Effector CD4-positive, alpha-beta T cell (primary cell): Measurements from ENCODE around the gene EIF2D.
"Not testable (repeated sequence)": the region's sequence is repeated elsewhere in the genome, so short reads cannot be mapped to it uniquely, and the experiment has no call there.

Source experiments
- DNase-seq: peaks from one replicate; pipeline ENCODE4 v3.0.0-alpha.2; 2020

Gene EIF2D

DNA sequence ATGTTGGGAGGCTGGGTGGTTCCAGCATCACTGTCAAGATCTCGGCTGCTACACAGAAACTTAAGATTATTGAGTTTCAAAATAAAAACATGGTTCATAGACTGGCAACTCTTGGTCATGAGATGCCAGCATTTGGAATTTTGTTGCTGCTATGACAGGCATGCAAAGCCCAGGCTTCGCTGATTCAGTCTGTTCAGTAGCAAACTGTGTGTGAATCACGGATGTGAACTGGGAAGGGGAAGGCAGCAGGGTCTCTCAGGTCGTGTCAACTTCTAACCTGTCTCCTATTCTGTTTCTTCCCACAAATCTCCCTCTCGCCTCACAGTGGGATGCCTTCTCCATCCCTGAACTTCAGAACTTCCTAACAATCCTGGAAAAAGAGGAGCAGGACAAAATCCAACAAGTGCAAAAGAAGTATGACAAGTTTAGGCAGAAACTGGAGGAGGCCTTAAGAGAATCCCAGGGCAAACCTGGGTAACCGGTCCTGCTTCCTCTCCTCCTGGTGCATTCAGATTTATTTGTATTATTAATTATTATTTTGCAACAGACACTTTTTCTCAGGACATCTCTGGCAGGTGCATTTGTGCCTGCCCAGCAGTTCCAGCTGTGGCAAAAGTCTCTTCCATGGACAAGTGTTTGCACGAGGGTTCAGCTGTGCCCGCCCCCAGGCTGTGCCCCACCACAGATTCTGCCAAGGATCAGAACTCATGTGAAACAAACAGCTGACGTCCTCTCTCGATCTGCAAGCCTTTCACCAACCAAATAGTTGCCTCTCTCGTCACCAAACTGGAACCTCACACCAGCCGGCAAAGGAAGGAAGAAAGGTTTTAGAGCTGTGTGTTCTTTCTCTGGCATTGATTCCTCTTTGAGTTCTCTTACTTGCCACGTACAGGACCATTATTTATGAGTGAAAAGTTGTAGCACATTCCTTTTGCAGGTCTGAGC is 25.5 kb downstream of the EIF2D start:
- DNase-seq: no peak

DNA sequence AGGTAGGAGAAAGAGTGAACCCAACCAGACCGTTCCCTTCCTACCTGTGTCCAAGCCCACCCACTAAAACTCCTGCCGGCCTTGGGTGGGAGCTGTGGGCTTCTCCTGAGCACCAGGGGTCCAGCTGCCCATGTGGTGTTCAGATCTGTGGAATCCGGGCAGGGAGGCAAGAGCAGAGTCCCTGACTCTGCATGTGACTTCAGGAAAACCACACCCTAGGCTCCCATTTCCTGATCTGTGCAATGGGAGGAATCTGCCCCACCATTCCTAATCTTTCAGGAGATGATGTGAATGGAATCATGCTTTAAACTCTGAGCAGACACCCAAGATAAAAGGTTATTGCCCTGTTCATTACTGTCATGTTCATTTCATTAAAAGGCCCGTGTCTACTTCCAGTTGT is 27.6 kb downstream of the EIF2D start:
- DNase-seq: no peak

DNA sequence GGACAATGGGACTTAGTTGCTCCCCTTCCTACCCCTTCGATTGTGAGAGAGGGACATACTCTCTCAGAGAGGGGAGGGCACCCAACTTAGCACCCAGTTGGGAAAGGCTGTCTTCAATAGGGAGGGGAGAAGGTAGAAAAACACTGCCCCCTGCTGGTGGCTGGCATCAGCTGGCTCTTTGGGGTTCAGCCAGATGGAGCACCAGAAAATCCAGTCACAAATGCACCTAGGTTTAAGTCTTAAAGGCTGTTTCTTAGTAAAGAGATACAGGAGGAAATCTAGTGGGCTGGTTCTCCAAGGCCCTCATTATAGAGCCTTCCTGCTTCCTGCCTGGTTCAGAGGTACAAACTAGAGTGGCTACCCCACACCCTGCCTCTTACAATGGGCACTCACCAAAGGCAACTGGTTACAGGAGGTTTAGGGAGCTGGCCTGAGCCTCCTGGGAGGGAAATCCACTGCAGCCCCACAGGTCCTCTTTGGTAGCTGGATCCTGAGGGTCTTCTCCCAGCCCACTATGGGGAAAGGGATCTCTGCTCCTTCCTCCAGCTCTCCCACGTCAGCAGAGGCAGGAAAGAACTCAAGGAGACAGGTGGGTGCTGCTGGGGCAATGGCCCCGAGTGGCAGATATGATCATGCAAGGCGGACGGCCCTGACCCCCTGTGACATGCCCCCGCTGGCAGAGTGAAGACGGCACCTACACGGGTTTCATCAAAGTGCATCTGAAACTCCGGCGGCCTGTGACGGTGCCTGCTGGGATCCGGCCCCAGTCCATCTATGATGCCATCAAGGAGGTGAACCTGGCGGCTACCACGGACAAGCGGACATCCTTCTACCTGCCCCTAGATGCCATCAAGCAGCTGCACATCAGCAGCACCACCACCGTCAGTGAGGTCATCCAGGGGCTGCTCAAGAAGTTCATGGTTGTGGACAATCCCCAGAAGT is 28.3 kb downstream of the EIF2D start:
- peak; percentile 89 for DNase-seq

DNA sequence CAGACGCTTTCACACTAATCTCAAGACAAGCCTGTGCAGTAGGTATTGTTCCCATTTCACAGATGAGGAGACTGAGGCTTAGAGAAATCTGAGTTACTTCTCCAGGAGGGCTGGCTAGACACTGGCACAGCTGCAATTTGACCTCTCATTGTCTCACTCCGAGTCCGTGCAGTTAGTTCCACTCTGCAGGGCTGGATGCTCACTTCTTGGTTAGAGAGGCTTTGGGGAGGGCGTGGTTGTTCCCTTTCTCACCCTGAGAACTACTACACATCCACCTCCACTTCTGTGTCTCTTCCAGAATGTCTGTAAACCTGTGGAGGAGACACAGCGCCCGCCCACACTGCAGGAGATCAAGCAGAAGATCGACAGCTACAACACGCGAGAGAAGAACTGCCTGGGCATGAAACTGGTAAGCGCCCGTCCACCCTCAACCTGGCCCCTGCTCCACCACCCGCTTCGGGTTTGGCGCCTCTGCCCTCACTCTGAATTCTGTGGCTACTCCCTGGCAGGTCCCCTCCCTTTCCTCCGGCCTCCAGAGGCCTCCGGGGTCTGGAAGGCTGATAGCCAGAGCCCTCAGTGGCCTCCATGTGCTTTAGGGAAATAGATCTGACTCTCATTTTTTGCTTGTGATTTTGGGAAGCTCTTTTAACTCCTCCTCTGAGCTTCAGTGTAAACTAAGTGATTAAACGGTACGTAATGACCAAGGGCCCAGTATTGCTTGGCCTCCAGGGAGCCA is 29.1 kb downstream of the EIF2D start:
- no peak for DNase-seq

DNA sequence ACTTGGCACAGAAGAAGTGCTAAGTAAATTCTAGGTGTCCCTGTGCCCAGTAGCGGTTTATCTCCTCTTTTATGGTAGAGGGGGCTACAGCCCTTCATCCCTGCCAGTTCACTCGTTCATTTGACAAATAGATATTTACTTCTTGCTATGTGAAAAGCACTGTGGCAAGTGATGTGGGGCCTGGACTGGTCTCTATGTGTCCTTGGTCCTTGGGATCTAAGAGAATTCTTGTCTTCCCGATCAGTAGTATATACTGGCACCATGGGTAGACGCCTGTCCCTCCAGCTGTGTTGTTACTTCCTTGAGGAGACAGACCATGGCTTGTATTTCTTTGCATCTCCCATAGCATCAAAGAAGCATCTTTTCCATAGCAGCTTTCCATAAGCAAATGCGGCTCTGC is 29.7 kb downstream of the EIF2D start:
- no peak for DNase-seq

DNA sequence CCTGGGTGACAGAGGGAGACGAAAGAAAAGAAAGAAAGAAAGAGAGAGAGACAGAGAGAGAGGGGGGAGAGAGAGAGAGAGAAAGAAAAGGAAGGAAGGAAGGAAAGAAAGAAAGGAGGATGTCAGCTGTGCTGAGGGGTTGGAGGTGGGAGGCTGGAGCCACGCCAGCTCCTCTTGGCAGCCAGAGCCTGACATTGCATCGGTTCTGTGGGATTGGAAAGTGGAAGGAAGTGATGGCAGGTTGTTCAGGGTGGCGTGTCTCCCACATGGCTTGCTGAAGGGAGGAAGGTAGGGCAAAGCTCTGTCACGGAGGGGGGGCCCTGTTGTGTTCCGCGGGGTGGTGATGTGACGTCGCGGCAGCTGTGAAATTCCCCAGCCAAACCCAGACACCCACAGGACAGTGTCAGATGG is 30.7 kb downstream of the EIF2D start:
- DNase-seq: peak; percentile 70

DNA sequence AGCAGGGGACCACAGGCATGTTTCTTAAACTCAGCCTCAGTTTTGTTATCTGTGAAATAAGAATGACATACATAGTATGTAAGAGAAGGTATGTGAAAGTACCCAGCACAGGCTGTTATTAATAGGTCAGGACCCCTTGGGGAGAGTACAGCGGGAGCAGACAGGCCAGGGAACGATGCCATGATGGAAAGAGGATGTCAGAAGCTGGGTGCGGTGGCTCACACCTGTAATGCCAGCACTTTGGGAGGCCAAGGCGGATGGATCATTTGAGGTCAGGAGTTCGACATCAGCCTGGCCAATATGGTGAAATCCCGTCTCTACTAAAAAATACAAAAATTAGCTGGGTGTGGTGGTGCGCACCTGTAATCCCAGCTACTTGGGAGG is 31.2 kb downstream of the EIF2D start:
- not testable (repeated sequence) for DNase-seq

DNA sequence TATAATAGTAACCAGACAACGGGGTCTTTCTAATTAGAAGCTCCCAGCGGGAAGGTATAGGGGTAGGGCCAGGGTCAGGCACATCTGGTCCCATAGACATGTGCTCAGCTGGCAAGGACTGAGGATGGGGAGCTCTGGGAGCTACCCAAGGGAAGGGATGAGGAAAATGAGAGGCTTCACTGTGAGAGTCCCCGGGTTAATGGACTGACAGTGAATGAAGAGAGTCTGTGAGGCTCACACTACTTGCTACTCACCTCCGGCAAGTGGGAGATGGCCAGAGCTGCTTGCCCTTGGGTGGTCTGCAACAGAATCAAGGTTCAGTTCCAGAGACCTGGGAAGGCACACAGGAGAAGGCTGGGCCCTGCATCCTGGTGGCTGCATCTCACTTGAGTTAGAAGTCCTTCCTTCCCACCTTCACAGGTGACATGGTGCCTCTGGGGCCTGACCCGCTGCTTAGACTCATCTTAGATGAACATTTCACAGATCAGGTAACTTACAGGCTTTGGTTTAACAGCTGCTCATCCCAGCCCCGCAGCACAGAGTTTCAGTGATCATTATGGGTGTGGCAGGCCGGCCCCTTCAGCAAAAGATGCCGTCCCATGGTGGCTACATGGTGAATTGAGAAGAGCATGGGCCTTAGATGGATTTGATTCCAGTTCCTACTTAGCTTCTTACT is 31.7 kb downstream of the EIF2D start:
- DNase-seq: no peak

DNA sequence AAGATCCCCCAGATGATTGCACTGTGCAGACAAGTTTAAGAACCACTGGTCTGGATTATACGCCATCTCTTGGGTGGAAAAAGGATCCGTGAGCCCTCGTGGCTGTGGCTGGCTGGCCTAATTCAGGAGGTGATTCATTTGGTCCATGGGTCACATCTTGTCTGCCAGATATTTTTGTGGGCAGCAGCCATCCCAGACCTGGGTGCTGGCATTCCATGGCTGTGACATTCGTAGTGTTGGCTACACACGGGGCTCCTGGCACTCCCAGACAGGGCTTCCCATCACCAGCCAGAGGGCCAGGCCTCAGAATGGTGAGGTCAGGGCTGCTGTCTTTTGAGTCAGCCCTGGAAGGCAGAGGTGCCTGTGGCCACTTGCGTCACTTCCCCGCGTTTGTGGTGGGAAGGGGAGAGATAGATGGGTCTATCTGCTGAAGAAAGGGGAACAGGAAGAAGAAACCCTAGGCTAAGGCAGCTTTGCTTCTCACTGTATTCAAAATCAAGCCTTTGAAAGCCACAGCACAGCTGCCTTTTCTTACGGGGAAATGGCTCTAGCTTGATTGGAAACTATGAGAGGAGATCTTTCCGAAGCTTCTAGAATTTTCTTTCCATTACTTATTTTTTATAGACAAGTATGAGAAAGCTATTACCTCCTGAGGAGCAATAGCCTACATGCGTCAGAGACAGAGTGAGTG is 32.4 kb downstream of the EIF2D start:
- peak; percentile 78 for DNase-seq

DNA sequence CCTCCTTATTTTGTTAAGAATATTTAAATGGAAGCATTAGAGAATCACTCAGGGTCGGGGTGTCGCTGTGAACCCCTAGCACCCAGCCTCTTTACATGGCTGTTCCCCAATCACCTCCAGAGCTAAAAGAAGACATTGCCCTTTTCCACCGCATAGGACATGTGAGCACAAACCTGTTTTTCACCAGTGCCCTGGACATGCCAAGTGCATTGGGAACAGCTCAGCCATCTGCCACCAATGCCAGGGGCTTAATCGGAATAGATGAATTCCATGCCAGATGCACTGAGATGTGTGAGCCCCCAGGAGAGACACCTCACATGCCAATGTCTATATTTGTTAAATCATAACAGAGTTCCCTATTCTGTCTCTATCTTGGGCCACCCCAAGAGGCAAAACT is 33.3 kb downstream of the EIF2D start:
- no peak for DNase-seq

DNA sequence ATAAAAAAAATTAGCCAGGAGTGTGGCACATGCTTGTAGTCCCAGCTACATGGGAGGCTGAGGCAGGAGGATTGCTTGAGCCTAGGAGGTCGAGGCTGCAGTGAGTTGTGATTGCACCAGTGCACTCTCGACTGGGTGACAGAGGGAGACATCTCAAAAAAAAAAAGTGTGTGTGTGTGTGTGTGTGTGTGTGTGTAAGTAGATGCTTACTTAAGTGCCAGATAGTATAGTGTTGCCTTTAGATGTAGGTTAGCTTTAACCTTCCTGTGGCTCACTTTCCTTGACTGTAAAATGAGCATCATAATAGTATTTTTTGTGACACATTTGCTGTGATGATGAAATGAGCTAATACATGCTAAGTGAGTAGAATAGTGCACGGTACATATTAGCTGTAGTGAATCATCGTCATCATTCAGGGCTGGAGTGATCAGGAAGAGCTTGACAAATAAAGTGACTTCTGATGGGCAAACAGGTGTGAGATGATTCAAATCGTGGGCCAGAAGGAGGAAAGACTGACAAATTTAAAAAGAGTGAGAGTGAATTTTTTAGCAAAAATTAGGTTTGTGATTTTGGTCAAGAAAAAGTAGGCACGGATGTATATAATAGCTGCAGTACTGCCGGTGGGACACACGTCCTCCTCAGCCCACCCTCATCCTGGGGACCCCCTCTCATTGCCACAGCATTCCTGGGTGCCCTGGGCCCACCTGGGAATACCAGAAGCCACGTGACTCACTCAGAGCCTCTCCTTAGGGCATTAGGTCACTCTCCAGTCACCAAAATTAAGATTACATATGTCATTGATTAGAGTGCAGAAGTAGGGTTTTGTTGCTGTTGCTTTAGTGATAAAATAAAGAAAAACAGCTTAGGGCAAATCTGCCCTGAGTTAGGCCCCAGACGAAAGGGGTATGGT is 33.9 kb downstream of the EIF2D start:
- DNase-seq: no peak

DNA sequence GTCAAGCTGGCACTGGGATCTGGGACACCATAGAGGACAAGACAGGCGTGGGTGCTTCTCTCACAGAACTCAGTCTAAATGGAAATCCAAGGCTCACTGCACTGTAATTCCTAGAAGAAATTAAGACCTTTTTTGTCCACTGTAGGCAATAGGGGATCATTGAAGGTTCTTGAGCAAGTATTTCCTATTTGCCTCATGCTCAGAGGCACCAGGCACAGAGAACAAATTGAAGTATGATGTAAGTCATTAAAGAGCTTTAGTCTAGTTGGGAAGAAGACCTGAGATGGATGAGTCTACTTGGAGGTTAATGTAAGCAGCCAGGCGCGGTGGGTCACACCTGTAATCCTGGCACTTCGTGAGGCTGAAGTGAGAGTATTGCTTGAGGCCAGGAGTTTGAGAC is 34.6 kb downstream of the EIF2D start:
- DNase-seq: no peak

DNA sequence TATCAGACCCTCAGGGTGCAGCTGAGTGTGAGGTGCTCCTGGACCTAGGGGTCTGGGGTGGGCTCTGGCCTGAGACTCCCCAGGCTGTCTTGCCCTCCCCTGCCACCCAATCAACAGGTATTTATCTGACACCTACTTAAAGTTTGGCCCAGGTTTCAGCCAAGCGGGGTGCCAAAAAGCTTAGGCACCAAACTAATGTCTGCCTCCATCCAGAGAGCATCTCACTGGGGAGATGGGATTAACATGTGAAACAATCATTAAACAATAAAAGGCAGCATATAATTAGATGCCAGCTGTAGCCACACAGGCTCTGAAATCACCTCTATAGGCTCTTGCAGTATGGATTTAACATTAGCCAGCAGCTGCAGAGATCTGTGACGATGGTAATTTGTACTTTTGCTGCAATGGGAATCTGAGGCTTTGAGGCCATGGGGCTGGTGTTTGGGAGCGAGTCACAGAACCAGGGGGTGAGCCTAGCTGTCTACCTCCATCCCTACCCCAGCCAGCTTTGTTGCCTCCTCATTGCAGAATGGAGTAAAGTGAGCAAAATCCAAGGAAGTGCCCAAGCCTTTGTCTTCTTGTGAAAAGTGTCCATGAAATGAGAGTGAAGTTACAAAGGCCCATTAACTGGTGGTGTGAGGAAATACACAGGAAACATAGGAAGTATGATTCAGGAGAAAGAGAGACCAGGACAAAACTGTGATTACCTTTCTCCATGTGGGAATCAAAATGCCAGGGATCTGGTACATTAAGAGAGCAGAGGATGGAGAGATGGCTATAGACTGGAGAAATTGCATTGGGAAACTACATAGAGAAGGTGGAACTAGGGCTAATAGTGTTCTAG is 36.1 kb downstream of the EIF2D start:
- DNase-seq: no peak

DNA sequence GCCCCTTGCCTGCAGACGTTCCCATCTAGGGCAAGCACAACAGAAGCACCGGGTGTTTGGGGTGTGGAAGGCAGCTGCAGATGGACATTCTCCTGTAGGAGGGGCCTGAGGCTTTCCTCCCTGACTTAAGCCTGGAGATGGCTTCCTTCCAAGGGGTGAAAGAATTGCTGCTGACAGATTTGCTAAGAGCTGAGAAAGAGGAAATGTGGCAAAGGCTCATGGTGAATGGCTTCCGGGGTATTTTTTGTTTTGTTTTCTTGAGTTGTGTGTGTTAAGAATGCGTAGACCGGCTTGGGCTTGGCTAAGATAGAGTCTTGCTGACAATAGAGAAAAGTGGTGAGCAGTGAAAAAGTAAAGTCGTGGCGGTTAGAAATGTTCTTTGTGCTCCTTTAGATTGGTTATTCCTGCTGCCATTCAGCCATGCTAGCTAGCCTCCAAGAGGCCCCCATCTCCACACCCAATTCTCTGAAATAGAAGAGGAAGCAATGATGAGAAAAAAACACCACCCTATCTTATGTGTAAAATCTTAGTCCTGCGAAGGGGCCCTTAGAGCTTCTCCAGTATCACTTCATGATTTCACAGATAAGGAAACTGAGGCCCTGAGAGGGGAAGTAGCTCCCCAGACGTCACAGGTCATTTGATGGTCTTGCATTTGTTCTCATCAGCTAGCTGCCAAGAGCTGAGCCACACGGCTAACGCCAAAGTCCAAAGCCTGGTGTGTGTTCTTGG is 36.9 kb downstream of the EIF2D start:
- no peak for DNase-seq

DNA sequence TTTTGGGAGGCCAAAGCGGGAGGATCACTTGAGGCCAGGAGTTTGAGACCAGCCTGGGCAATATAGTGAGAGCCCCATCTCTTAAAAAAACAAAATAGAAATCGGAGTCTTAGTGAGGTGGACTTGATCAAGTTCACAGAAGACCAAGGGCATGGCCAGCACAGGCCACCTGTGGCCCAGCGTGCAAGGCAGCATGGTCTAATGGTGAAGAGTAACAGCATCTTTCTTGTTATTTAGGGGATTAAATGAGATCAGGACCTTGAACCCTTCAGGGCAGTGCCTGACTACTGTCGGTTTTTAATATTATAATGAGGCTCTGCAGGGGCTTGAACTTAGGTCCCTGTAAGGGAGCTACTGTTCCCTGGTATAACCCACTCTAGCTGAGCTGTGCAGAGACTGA is 38.5 kb downstream of the EIF2D start:
- no peak for DNase-seq

DNA sequence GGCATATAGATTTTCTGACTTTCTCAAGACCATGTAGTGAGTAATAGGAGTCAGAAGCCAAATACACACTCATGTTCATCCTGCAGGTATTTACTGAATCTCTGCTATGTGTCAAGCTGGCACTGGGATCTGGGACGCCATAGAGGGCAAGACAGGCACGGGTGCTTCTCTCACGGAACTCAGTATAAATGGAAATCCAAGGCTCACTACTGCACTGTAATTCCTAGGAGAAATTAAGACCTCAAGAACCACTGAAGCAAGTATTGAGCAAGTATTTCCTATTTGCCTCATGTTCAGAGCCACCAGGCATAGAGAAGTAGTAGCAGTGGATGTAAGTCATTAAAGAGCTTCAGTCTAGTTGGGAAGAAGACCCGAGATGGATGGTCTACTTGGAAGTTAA is 38.9 kb downstream of the EIF2D start:
- DNase-seq: no peak

DNA sequence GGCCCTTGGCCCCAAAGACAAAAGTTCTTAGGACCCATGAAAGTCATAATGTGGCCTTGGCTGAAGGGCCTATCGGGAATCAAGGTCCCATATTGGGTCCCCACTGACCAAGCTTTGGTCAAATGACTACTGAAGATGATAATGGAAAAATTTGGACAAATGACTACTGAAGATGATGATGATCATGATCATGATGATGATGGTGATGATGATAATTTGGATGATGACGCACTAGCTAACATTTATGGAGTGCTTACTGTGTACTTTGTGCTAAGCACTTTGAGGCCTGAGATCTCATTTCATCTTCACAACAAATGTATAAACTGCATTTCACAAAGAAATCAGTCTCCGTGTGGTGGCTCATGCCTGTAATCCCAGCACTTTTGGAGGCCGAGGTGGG is 39.4 kb downstream of the EIF2D start:
- no peak for DNase-seq

DNA sequence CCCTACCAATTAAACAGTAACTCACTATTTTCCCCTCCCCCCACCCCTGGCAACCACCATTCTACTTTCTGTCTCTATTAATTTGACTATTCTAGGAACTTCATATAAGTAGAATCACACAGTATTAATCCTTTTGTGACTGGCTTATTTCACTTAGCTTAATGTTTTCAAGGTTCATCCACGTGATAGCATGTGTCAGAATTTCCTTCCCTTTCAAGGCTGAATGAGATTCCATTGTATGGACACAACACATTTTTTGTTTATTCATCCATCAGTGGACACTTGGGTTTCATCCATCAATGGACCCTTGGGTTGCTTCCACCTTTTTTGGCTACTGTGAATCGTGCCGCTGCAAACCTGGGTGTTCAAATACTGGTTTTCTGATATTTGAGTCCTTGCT is 41.7 kb downstream of the EIF2D start:
- no peak for DNase-seq

DNA sequence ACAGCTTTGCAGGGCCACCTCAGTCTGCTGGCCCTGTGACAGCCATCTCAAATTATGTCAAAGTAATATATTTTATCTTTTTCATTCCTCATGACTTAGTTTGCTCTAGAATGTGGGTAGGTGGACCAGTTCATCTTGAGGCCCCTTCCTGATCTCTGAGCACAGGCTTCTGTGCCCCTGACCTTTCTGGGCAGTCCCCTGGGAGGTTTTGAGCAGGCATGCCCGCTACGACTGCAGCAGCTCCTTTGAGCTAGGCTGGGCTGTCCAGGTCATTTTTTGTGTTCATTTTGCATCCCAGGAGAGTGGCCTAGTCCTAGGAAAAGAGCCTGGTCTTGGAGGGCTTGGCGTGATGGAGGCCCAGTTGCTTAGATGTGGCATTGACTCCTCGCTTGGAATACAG is 42.7 kb downstream of the EIF2D start:
- no peak for DNase-seq
